Islet of Langerhans (tissue), 1 donor: ENCODE data around the gene BLVRB.
"Not testable (repeated sequence)": the region's sequence is repeated elsewhere in the genome, so short reads cannot be mapped to it uniquely, and the experiment has no call there.

Experiments
- FAIRE-seq: peaks from one replicate; lab custom pipeline; 2011; peaks lifted over from hg19 to GRCh38; lab: Jason Lieb, UNC

The BLVRB gene

GRCh38 chr19:40449506-40449905 is 16.0 kb downstream of the BLVRB start:
- no peak for FAIRE-seq

GRCh38 chr19:40446263-40446784 is 19.2 kb downstream of the BLVRB start:
- no peak for FAIRE-seq

- FAIRE-seq = no peak
These were observed 19.7 kb downstream of the BLVRB start for GRCh38 chr19:40445780-40446262.

GRCh38 chr19:40444825-40445312 is 20.7 kb downstream of the BLVRB start:
- no peak for FAIRE-seq

- no peak for FAIRE-seq
These were observed 21.3 kb downstream of the BLVRB start, which contains the start of gene SERTAD3 for GRCh38 chr19:40444000-40444824. Gene SERTAD3, minus strand, starts transcription at chr19:40444335. Its CDS starts 2,255 bp downstream, at chr19:40442080.

- no peak for FAIRE-seq
These were observed 22.2 kb downstream of the BLVRB start for GRCh38 chr19:40443131-40443999.

GRCh38 chr19:40442328-40443130 is 23.0 kb downstream of the BLVRB start:
- FAIRE-seq = no peak

- FAIRE-seq = no peak
These were observed 23.8 kb downstream of the BLVRB start for GRCh38 chr19:40441719-40442253.

- no peak for FAIRE-seq
These were observed 27.3 kb downstream of the BLVRB start for GRCh38 chr19:40438284-40438683.

GRCh38 chr19:40433391-40434216 is 31.9 kb downstream of the BLVRB start:
- FAIRE-seq = no peak

GRCh38 chr19:40432760-40433159 is 32.8 kb downstream of the BLVRB start:
- not testable (repeated sequence) for FAIRE-seq

GRCh38 chr19:40431698-40432097 is 33.8 kb downstream of the BLVRB start:
- FAIRE-seq = no peak

GRCh38 chr19:40430242-40430641 is 35.3 kb downstream of the BLVRB start:
- FAIRE-seq = not testable (repeated sequence)

- not testable (repeated sequence) for FAIRE-seq
These were observed 37.3 kb downstream of the BLVRB start for GRCh38 chr19:40428197-40428596.

GRCh38 chr19:40425450-40426287 is 39.9 kb downstream of the BLVRB start, which contains the start of gene SERTAD1:
Gene SERTAD1, minus strand, starts transcription at chr19:40425992. Its CDS starts 2,446 bp downstream, at chr19:40423546.
- FAIRE-seq = no peak

GRCh38 chr19:40424637-40425449 is 40.7 kb downstream of the BLVRB start:
- FAIRE-seq = no peak

- FAIRE-seq = no peak
These were observed 41.6 kb downstream of the BLVRB start for GRCh38 chr19:40423938-40424337.

- no peak for FAIRE-seq
These were observed 42.6 kb downstream of the BLVRB start for GRCh38 chr19:40422748-40423566.
